A673 (cell line): Measurements from ENCODE around the gene ATE1. TPM values are rescaled to one million over a fixed set of nuclear protein-coding genes. Genes with fewer than 3 reads are reported as not detected.

Experiments
- BruUV-seq: library from RNA; stranded (reverse); fragments of 400-500 nt; replicated peaks from 2 replicates; lab custom pipeline; 2021; lab: Mats Ljungman, UMichigan
- CTCF ChIA-PET: fragments of 300-600 bp; sonication (Branson Sonifier 250); formaldehyde crosslinking; loops from one replicate; lab custom pipeline; 2022; ENCODE audit warnings: antibody characterized with exemption; lab: Charles Lee
- POLR2A ChIA-PET: fragments of 300-600 bp; sonication (Branson Sonifier 250); formaldehyde crosslinking; loops from one replicate; lab custom pipeline; 2022; ENCODE audit warnings: antibody characterized with exemption; ENCODE audit not compliant: low non-redundant PET; lab: Charles Lee
- DNase-seq: peaks from one replicate; pipeline ENCODE4 v3.0.0-alpha.2; 2015; ENCODE audit warnings: low spot score
- H3K27ac ChIP-seq: fragments of 200-600 bp; sonication (generic); 2 replicates; pipeline ENCODE4 v1.5.1; 2016; ENCODE audit warnings: mixed run types, low read depth, mild to moderate bottlenecking, mixed read lengths, antibody characterized with exemption, low read length; ENCODE audit not compliant: poor library complexity, severe bottlenecking
- H3K27me3 ChIP-seq: fragments of 200-600 bp; sonication (generic); replicated peaks from 2 replicates; pipeline ENCODE4 v1.6.1; 2017; ENCODE audit warnings: mixed run types, low read depth, mild to moderate bottlenecking, mixed read lengths, antibody characterized with exemption, low read length; ENCODE audit not compliant: insufficient read depth, poor library complexity
- H3K36me3 ChIP-seq: fragments of 200-600 bp; sonication (generic); 2 replicates; pipeline ENCODE4 v1.6.1; 2016; ENCODE audit warnings: mixed run types, mild to moderate bottlenecking, mixed read lengths, antibody characterized with exemption, low read length; ENCODE audit not compliant: insufficient read depth, poor library complexity, severe bottlenecking
- H3K4me1 ChIP-seq: fragments of 200-600 bp; sonication (generic); 2 replicates; pipeline ENCODE4 v1.6.1; 2017; ENCODE audit warnings: mixed run types, mild to moderate bottlenecking, mixed read lengths, antibody characterized with exemption, low read length; ENCODE audit not compliant: insufficient read depth, poor library complexity, severe bottlenecking
- H3K4me3 ChIP-seq: fragments of 200-600 bp; sonication (generic); 2 replicates; pipeline ENCODE4 v1.5.1; 2016; ENCODE audit warnings: low read depth, mixed run types, mild to moderate bottlenecking, mixed read lengths, low read length; ENCODE audit not compliant: poor library complexity, severe bottlenecking
- H3K9me3 ChIP-seq: fragments of 200-600 bp; sonication (generic); 2 replicates; pipeline ENCODE4 v1.6.1; 2016; ENCODE audit warnings: mixed run types, low read depth, mild to moderate bottlenecking, mixed read lengths, antibody characterized with exemption, low read length; ENCODE audit not compliant: poor library complexity, severe bottlenecking
- EZH2 ChIP-seq: fragments of 200-600 bp; sonication (generic); IDR thresholded peaks from 2 replicates; pipeline ENCODE4 v1.6.1; 2017; ENCODE audit warnings: borderline replicate concordance, low read depth, mild to moderate bottlenecking, mixed read lengths, antibody characterized with exemption, low read length; ENCODE audit not compliant: poor library complexity, severe bottlenecking
- intact Hi-C: fragments of 100-400 bp; cut with micrococcal nuclease; formaldehyde crosslinking; loops from one replicate; pipeline ENCODE4 v1.10.0; 2022; ENCODE audit not compliant: unreplicated experiment
- total RNA-seq: library from RNA; stranded (reverse); gene quantifications from 2 replicates; pipeline ENCODE4 v1.2.3, GENCODE V29; 2021
- TF ChIP-seq, protein P1 (sequence below): fragments of 300-800, 200-600 bp; sonication (generic); conservative IDR thresholded peaks from 2 replicates; pipeline ENCODE4 v1.5.1; 2017; ENCODE audit warnings: low read depth, mild to moderate bottlenecking, antibody characterized with exemption, low read length, moderate library complexity, mixed read lengths

ATE1 gene
- total RNA-seq, 1 experiment from 2014 or later: 27.0 TPM

GRCh38 chr10:121741248-121741792 lies 186.5 kb downstream of the ATE1 start:
- TF ChIP-seq, protein P1, sequence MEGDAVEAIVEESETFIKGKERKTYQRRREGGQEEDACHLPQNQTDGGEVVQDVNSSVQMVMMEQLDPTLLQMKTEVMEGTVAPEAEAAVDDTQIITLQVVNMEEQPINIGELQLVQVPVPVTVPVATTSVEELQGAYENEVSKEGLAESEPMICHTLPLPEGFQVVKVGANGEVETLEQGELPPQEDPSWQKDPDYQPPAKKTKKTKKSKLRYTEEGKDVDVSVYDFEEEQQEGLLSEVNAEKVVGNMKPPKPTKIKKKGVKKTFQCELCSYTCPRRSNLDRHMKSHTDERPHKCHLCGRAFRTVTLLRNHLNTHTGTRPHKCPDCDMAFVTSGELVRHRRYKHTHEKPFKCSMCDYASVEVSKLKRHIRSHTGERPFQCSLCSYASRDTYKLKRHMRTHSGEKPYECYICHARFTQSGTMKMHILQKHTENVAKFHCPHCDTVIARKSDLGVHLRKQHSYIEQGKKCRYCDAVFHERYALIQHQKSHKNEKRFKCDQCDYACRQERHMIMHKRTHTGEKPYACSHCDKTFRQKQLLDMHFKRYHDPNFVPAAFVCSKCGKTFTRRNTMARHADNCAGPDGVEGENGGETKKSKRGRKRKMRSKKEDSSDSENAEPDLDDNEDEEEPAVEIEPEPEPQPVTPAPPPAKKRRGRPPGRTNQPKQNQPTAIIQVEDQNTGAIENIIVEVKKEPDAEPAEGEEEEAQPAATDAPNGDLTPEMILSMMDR: no peak
- no peak for TF ChIP-seq EZH2
- H3K36me3 ChIP-seq: no peaks in the 10 kb centered on the region
- ChIA-PET CTCF (no interaction called here), POLR2A (no interaction called here)
- no peaks in the 10 kb centered on the region for H3K4me1 ChIP-seq
- H3K27ac ChIP-seq: no peak overlapping the region
- H3K27me3 ChIP-seq: no peaks in the 10 kb centered on the region
- H3K9me3 ChIP-seq: no peaks in the 10 kb centered on the region
- DNase-seq: no peak
- no peak overlapping the region for H3K4me3 ChIP-seq
- no TSS peak for BruUV-seq
- intact Hi-C loops: loop anchor here (10.0 kb wide), 1 partner anchor 143 kb away; no protein-coding TSS in a partner anchor

DNA sequence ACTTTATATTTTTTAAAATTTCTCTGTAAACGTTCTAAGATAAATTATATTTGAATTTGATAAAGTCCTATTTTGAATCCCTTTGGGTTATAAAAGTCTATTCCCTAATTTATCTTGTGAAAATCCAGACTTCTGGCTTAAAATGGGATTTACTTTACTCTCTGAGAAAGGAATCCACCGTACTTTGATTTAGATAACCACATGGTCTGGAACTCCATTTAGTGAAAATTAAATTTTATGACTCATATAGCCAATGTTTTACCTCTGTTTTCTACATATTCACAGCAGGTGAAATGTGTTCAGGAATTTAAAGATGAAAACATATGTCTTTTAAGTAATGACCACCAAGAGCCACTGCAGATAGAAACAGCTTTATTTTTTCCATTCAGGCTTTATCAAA lies 187.8 kb downstream of the ATE1 start:
- no peak for DNase-seq
- Histone ChIP-seq H3K36me3 (no peaks in the 10 kb centered on the region), H3K27me3 (no peaks in the 10 kb centered on the region), H3K4me1 (no peaks in the 10 kb centered on the region), H3K27ac (no peak overlapping the region), H3K4me3 (no peak overlapping the region), H3K9me3 (no peaks in the 10 kb centered on the region)
- intact Hi-C loops: loop anchor here (10.0 kb wide), 1 partner anchor 145 kb away; no protein-coding TSS in a partner anchor
- BruUV-seq: no TSS peak
- TF ChIP-seq, protein P1: no peak
- TF ChIP-seq EZH2: no peak
- ChIA-PET CTCF (no interaction called here), POLR2A (no interaction called here)

DNA sequence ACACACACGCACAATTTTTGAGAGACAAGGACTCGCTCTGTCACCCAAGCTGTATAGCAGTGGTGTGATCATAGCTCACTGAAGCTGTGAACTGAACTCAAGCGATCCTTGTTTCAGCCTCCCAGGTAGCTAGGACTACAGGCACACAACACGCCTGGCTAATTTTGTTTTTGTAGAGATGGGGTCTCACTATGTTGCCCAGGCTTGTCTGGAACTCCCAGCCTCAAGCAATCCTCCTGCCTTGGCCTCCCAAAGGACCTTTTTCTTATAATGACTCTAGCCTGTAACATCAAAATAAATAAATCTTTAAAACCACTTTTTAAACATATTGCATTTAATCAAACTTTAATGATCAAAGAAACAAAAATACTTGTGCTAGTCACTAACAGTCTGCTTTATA lies 188.7 kb downstream of the ATE1 start:
- no peaks in the 10 kb centered on the region for H3K4me1 ChIP-seq
- no peak overlapping the region for H3K4me3 ChIP-seq
- DNase-seq: no peak
- H3K27ac ChIP-seq: no peak overlapping the region
- H3K36me3 ChIP-seq: no peaks in the 10 kb centered on the region
- ChIA-PET POLR2A (no interaction called here), CTCF (no interaction called here)
- TF ChIP-seq EZH2: no peak
- TF ChIP-seq, protein P1: no peak
- no TSS peak for BruUV-seq
- intact Hi-C loops: no loop called here
- H3K27me3 ChIP-seq: no peaks in the 10 kb centered on the region
- no peaks in the 10 kb centered on the region for H3K9me3 ChIP-seq
